ENCODE data around the gene ATF4. TPM values are rescaled to one million over a fixed set of nuclear protein-coding genes. Genes with fewer than 3 reads are reported as not detected.
A peak's percentile ranks its signal among the peaks of the same experiment; 100 is the strongest.

ATF4 gene
- total RNA-seq, 3 donors from 2014 or later, result 339 to 403 (median 347) TPM

- TF ChIP-seq POLR2AphosphoS5 (IDR thresholded peaks at IDR 0.05) (no peak), POLR2A (IDR thresholded peaks at IDR 0.05) (no peak)
- TF ChIP-seq, protein P1, sequence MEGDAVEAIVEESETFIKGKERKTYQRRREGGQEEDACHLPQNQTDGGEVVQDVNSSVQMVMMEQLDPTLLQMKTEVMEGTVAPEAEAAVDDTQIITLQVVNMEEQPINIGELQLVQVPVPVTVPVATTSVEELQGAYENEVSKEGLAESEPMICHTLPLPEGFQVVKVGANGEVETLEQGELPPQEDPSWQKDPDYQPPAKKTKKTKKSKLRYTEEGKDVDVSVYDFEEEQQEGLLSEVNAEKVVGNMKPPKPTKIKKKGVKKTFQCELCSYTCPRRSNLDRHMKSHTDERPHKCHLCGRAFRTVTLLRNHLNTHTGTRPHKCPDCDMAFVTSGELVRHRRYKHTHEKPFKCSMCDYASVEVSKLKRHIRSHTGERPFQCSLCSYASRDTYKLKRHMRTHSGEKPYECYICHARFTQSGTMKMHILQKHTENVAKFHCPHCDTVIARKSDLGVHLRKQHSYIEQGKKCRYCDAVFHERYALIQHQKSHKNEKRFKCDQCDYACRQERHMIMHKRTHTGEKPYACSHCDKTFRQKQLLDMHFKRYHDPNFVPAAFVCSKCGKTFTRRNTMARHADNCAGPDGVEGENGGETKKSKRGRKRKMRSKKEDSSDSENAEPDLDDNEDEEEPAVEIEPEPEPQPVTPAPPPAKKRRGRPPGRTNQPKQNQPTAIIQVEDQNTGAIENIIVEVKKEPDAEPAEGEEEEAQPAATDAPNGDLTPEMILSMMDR (IDR thresholded peaks at IDR 0.05), result no peak
- DNase-seq (ENCODE audit: low spot score in 2 of 2), result no peak
- H3K27me3 ChIP-seq, result peaks cover 1 to 37% of the 10 kb centered on the region in 2 donors
Measured at GRCh38 chr22:39553429-39553828, 33.1 kb downstream of the ATF4 start.

DNA sequence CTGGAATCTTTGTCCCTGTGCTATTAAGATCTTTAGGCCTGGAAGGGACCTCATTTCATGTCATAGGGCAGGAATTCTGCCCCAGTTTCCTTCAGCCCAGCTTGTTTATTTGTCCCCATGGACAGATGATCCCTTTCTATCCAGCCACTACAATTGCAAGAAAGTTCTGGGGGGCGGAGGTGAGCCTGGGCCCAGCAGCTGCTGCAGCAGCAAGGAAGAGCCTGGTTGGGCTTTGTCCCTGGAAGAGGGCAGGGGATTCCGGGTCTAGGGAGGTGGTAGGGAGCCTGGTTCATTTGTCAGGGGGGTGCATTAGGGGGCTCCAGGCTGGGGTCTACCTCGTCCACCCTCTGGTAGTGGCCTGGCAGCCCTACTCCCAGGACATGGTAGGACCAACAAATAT is 33.8 kb downstream of the ATF4 start:
- TF ChIP-seq, protein P1 (IDR thresholded peaks at IDR 0.05), result no peak
- TF ChIP-seq POLR2A (IDR thresholded peaks at IDR 0.05) (no peak), POLR2AphosphoS5 (IDR thresholded peaks at IDR 0.05) (no peak)
- no peak overlapping the region for H3K4me3 ChIP-seq
- no peak for DNase-seq (ENCODE audit: low spot score in 2 of 2)
- intact Hi-C loops (cut with DNase I; ENCODE audit: low total_unique reads), result no loop called here
- H3K27me3 ChIP-seq, result peaks cover 5 to 39% of the 10 kb centered on the region in 2 donors
- H3K27ac ChIP-seq, result no peak overlapping the region
- no peaks in the 10 kb centered on the region for H3K36me3 ChIP-seq
- H3K9me3 ChIP-seq, result no peaks in the 10 kb centered on the region
- H3K4me1 ChIP-seq, result peaks cover 0 to 4% of the 10 kb centered on the region in 2 donors

More at GRCh38 chr22:39553429-39553828, 33.1 kb downstream of the ATF4 start:
- no peak overlapping the region for H3K4me3 ChIP-seq
- intact Hi-C loops (cut with DNase I; ENCODE audit: low total_unique reads), result no loop called here
- no peaks in the 10 kb centered on the region for H3K9me3 ChIP-seq
- peaks cover 0 to 3% of the 10 kb centered on the region in 2 donors for H3K4me1 ChIP-seq
- no peak overlapping the region for H3K27ac ChIP-seq
- H3K36me3 ChIP-seq, result no peaks in the 10 kb centered on the region

- Histone ChIP-seq H3K27me3 (peaks cover 8 to 40% of the 10 kb centered on the region in 2 donors), H3K9me3 (no peaks in the 10 kb centered on the region), H3K4me3 (peak overlapping the region in 2 of 3 donors; percentile 40 to 65)
Measured at GRCh38 chr22:39556970-39557841, 36.8 kb downstream of the ATF4 start.

DNA sequence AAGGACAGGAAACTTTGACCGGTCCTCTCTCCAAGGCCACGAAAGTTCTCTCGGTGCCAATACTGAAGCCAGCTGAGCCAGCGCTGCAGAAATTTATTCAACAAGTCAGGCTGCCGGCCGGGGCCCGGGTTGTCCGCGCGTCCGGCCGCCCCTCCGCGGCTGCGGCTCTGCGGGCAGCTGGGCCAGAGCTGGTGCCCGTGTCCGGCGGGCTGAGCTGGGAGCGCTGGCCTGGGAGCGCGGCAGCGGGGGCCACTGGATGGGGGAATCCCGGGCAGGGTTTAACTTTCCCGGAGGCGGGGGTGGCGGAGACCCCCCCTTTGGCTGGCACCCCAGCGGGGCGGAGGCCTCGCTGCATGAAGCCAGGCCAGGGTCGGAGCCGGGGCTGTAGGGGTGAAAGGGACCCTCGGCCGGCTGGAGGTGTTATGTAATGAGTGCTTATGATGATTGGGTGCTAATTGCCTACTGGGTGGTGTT is 37.9 kb downstream of the ATF4 start:
- H3K4me3 ChIP-seq, result peak overlapping the region in 2 of 3 donors; percentile 40 to 65
- TF ChIP-seq, protein P1 (IDR thresholded peaks at IDR 0.05), result no peak
- TF ChIP-seq POLR2AphosphoS5 (IDR thresholded peaks at IDR 0.05), result no peak
- no peak for TF ChIP-seq POLR2A (IDR thresholded peaks at IDR 0.05)
- no peak for DNase-seq (ENCODE audit: low spot score in 2 of 2)
- H3K27ac ChIP-seq, result no peak overlapping the region
- no peaks in the 10 kb centered on the region for H3K9me3 ChIP-seq
- no peaks in the 10 kb centered on the region for H3K36me3 ChIP-seq
- intact Hi-C loops (cut with DNase I; ENCODE audit: low total_unique reads), result no loop called here
- H3K27me3 ChIP-seq, result peaks cover 8 to 40% of the 10 kb centered on the region in 2 donors
- peaks cover 0 to 4% of the 10 kb centered on the region in 2 donors for H3K4me1 ChIP-seq

More at GRCh38 chr22:39556970-39557841, 36.8 kb downstream of the ATF4 start:
- TF ChIP-seq POLR2A (IDR thresholded peaks at IDR 0.05) (no peak), POLR2AphosphoS5 (IDR thresholded peaks at IDR 0.05) (no peak)
- TF ChIP-seq, protein P1 (IDR thresholded peaks at IDR 0.05), result no peak
- DNase-seq (ENCODE audit: low spot score in 2 of 2), result no peak
- Histone ChIP-seq H3K27ac (no peak overlapping the region), H3K36me3 (no peaks in the 10 kb centered on the region), H3K4me1 (peaks cover 0 to 4% of the 10 kb centered on the region in 2 donors)
- intact Hi-C loops (cut with DNase I; ENCODE audit: low total_unique reads), result no loop called here

- H3K4me3 ChIP-seq, result no peak overlapping the region
- no peaks in the 10 kb centered on the region for H3K9me3 ChIP-seq
- no peaks in the 10 kb centered on the region for H3K36me3 ChIP-seq
- intact Hi-C loops (cut with DNase I; ENCODE audit: low total_unique reads), result no loop called here
- no peak overlapping the region for H3K27ac ChIP-seq
- H3K27me3 ChIP-seq, result peaks cover 8 to 40% of the 10 kb centered on the region in 2 donors
- no peak for TF ChIP-seq POLR2AphosphoS5 (IDR thresholded peaks at IDR 0.05)
- no peak for TF ChIP-seq POLR2A (IDR thresholded peaks at IDR 0.05)
- TF ChIP-seq, protein P1 (IDR thresholded peaks at IDR 0.05), result no peak
- DNase-seq (ENCODE audit: low spot score in 2 of 2), result no peak
- H3K4me1 ChIP-seq, result peaks cover 0 to 4% of the 10 kb centered on the region in 2 donors
Measured at GRCh38 chr22:39558950-39559349, 38.6 kb downstream of the ATF4 start.

All from breast epithelium (tissue), 4 donors.